KMS-11 (cell line): ENCODE measurements around the gene NTRK2.

Source experiments
- H2AFZ ChIP-seq: fragments of 200-600 bp; sonication (generic); 2 replicates; pipeline ENCODE4 v1.6.1; 2016; ENCODE audit warnings: antibody characterized with exemption, mixed run types, low read depth
- H3K27ac ChIP-seq: fragments of 200-600 bp; sonication (generic); 2 replicates; pipeline ENCODE4 v1.6.1; 2016; ENCODE audit warnings: mild to moderate bottlenecking, mixed run types
- H3K27me3 ChIP-seq: fragments of 200-600 bp; sonication (generic); 2 replicates; pipeline ENCODE4 v1.6.1; 2017; ENCODE audit warnings: mild to moderate bottlenecking, low read depth, mixed run types, moderate library complexity; ENCODE audit not compliant: insufficient read depth
- H3K36me3 ChIP-seq: fragments of 200-600 bp; sonication (generic); 2 replicates; pipeline ENCODE4 v1.6.1; 2017; ENCODE audit warnings: mild to moderate bottlenecking, mixed run types; ENCODE audit not compliant: insufficient read depth
- H3K4me1 ChIP-seq: fragments of 200-600 bp; sonication (generic); 2 replicates; pipeline ENCODE4 v1.6.1; 2016; ENCODE audit warnings: mild to moderate bottlenecking, low read depth, mixed run types; ENCODE audit not compliant: poor library complexity, severe bottlenecking
- H3K4me2 ChIP-seq: fragments of 200-600 bp; sonication (generic); 2 replicates; pipeline ENCODE4 v1.7.0; 2016; ENCODE audit warnings: mild to moderate bottlenecking, mixed run types
- H3K4me3 ChIP-seq: fragments of 200-600 bp; sonication (generic); IDR thresholded peaks from 2 replicates; pipeline ENCODE4 v1.6.1; 2017; ENCODE audit warnings: low read depth, low read length, mixed read lengths; ENCODE audit not compliant: insufficient read depth
- H3K79me2 ChIP-seq: fragments of 200-600 bp; sonication (generic); 2 replicates; pipeline ENCODE4 v1.6.1; 2016; ENCODE audit warnings: low read depth, mixed run types; ENCODE audit not compliant: insufficient read depth
- H3K9ac ChIP-seq: fragments of 200-600 bp; sonication (generic); 2 replicates; pipeline ENCODE4 v1.6.1; 2016; ENCODE audit warnings: mild to moderate bottlenecking, mixed run types
- H4K20me1 ChIP-seq: fragments of 200-600 bp; sonication (generic); 2 replicates; pipeline ENCODE4 v1.6.1; 2016; ENCODE audit warnings: mild to moderate bottlenecking, mixed run types; ENCODE audit not compliant: insufficient read depth
- CTCF ChIP-seq: fragments of 200-600 bp; sonication (generic); conservative IDR thresholded peaks from 2 replicates; pipeline ENCODE4 v1.6.1; 2017; ENCODE audit warnings: low read depth, mild to moderate bottlenecking, antibody characterized with exemption, low read length, moderate library complexity, mixed read lengths

NTRK2 gene

GRCh38 chr9:84699984-84700383 is 30.5 kb downstream of the NTRK2 start:
- Histone ChIP-seq H2AFZ (no peak overlapping the region), H4K20me1 (no peaks in the 10 kb centered on the region), H3K36me3 (no peaks in the 10 kb centered on the region), H3K4me2 (no peak overlapping the region), H3K27ac (no peak overlapping the region), H3K9ac (no peak overlapping the region), H3K27me3 (no peaks in the 10 kb centered on the region), H3K4me1 (peaks cover 29% of the 10 kb centered on the region), H3K79me2 (no peaks in the 10 kb centered on the region), H3K4me3 (no peak overlapping the region)
- no peak for TF ChIP-seq CTCF

GRCh38 chr9:84701801-84702200 is 32.3 kb downstream of the NTRK2 start:
- Histone ChIP-seq H3K4me2 (no peak overlapping the region; the same call in 1 of the 2 replicates), H2AFZ (no peak overlapping the region), H4K20me1 (no peaks in the 10 kb centered on the region), H3K9ac (no peak overlapping the region), H3K79me2 (no peaks in the 10 kb centered on the region), H3K27me3 (no peaks in the 10 kb centered on the region), H3K27ac (no peak overlapping the region), H3K36me3 (no peaks in the 10 kb centered on the region), H3K4me1 (peaks cover 18% of the 10 kb centered on the region), H3K4me3 (no peak overlapping the region)
- no peak for TF ChIP-seq CTCF

- no peaks in the 10 kb centered on the region for H3K27me3 ChIP-seq
- no peaks in the 10 kb centered on the region for H4K20me1 ChIP-seq
- H3K27ac ChIP-seq = no peak overlapping the region
- H3K4me1 ChIP-seq = peaks cover 16% of the 10 kb centered on the region
- no peak overlapping the region for H3K4me2 ChIP-seq
- H3K9ac ChIP-seq = no peak overlapping the region
- no peaks in the 10 kb centered on the region for H3K79me2 ChIP-seq
- H2AFZ ChIP-seq = no peak overlapping the region
- TF ChIP-seq CTCF = no peak
- H3K36me3 ChIP-seq = no peaks in the 10 kb centered on the region
- H3K4me3 ChIP-seq = no peak overlapping the region
Observed at GRCh38 chr9:84702471-84702870, 32.9 kb downstream of the NTRK2 start.

- H3K27me3 ChIP-seq = no peaks in the 10 kb centered on the region
- no peak overlapping the region for H2AFZ ChIP-seq
- no peaks in the 10 kb centered on the region for H3K36me3 ChIP-seq
- H3K27ac ChIP-seq = no peak overlapping the region
- H3K79me2 ChIP-seq = no peaks in the 10 kb centered on the region
- H3K4me1 ChIP-seq = peaks cover 13% of the 10 kb centered on the region
- no peaks in the 10 kb centered on the region for H4K20me1 ChIP-seq
- no peak for TF ChIP-seq CTCF
- no peak overlapping the region for H3K4me3 ChIP-seq
- no peak overlapping the region for H3K9ac ChIP-seq
- no peak overlapping the region for H3K4me2 ChIP-seq
Observed at GRCh38 chr9:84703793-84704192, 34.3 kb downstream of the NTRK2 start.

- H3K4me1 ChIP-seq = peaks cover 24% of the 10 kb centered on the region
- no peak overlapping the region for H3K9ac ChIP-seq
- H4K20me1 ChIP-seq = no peaks in the 10 kb centered on the region
- H3K79me2 ChIP-seq = no peaks in the 10 kb centered on the region
- TF ChIP-seq CTCF = no peak
- H2AFZ ChIP-seq = no peak overlapping the region
- H3K4me2 ChIP-seq = no peak overlapping the region
- H3K27me3 ChIP-seq = no peaks in the 10 kb centered on the region
- H3K36me3 ChIP-seq = no peaks in the 10 kb centered on the region
- no peak overlapping the region for H3K27ac ChIP-seq
- no peak overlapping the region for H3K4me3 ChIP-seq
Observed at GRCh38 chr9:84705128-84705527, 35.6 kb downstream of the NTRK2 start.
